GM04503 (cell line): ENCODE data around the gene PRPH.
"Not testable (repeated sequence)": the region's sequence is repeated elsewhere in the genome, so short reads cannot be mapped to it uniquely, and the experiment has no call there.

Source experiments
- DNase-seq: peaks from one replicate; pipeline ENCODE4 v3.0.0-alpha.2; 2012; ENCODE audit warnings: low read depth

Gene PRPH

GRCh38 chr12:49301760-49302159 lies 6.8 kb downstream of the PRPH start:
- DNase-seq = no peak

DNA sequence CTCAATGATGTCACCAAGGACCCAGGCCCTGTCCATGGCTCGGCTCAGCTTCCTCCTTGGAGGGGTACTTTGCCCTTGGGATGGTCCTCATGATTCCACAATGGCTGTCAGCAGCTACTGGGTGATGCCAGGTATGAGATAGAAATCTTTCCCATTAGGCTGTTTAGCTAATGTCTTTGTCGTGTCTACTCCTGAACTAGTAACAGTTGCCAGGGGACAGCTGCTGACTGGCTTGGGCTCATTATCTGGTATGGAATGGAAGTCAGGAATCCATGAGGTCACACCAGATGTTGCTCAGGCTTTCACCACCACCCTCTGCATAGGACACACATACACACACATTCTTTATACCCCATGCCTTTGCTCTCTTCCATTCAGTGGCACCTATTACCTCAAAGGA lies 9.2 kb downstream of the PRPH start:
- DNase-seq = peak; percentile 66

- DNase-seq = no peak
Observed at GRCh38 chr12:49305762-49306510, 11.0 kb downstream of the PRPH start.

DNA sequence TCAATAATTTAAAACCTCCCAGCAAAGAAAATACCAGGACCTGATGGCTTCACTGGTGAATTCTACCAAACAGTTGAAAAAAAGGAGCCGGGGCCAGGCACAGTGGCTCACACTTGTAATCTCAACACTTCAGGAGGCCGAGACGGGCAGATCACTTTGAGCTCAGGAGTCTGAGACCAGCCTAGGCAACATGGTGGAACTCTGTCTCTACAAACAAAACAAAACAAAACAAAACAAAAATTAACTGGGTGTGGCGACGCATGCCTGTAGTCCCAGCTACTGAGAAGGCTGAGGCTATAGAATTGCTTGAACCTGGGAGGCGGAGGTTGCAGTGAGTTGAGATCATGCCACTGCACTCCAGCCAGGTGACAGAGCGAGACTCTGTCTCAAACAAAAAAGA lies 14.4 kb downstream of the PRPH start:
- no peak for DNase-seq

- not testable (repeated sequence) for DNase-seq
Observed at GRCh38 chr12:49310451-49311000, 15.6 kb downstream of the PRPH start.

- DNase-seq = no peak
Observed at GRCh38 chr12:49314811-49315210, 19.9 kb downstream of the PRPH start.

- DNase-seq = not testable (repeated sequence)
Observed at GRCh38 chr12:49317118-49317517, 22.2 kb downstream of the PRPH start.

- DNase-seq = not testable (repeated sequence)
Observed at GRCh38 chr12:49320411-49321103, 25.6 kb downstream of the PRPH start.

DNA sequence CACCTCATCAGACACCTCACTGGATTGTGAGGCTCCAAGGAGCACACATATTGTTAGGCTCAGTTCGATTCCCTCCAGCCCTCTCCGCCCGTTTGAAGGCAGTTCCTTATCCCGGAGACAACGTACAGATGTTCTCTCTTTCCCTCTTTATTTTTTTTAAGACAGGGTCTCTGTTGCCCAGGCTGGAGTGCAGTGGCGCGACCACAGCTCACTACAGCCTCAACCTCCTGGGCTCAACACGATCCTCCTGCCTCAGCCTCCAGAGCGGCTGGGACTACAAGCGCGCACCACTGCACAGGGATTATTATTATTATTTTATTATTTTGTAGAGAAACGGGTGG lies 27.4 kb downstream of the PRPH start:
- DNase-seq = no peak

- peak; percentile 94 for DNase-seq
Observed at GRCh38 chr12:49322708-49323523, 28.0 kb downstream of the PRPH start, which contains the start of gene TROAP. Gene TROAP, plus strand, starts transcription at chr12:49323255. Its CDS starts 354 bp downstream, at chr12:49323609.

DNA sequence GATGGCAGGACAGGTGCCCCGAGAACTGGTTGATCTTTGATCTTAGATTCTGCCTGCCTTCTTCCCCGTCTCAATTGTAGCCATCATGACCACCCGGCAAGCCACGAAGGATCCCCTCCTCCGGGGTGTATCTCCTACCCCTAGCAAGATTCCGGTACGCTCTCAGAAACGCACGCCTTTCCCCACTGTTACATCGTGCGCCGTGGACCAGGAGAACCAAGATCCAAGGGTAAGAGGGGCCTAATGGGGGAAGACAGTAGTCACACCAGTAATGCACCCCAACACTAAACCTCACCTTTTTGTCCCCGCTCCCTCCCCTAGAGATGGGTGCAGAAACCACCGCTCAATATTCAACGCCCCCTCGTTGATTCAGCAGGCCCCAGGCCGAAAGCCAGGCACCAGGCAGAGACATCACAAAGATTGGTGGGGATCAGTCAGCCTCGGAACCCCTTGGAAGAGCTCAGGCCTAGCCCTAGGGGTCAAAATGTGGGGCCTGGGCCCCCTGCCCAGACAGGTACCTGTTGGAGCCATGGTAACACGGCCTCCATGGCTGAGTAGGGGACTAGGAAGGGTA lies 28.7 kb downstream of the PRPH start:
- DNase-seq = no peak

- DNase-seq = no peak
Observed at GRCh38 chr12:49325606-49326005, 30.7 kb downstream of the PRPH start.

GRCh38 chr12:49327368-49327767 lies 32.4 kb downstream of the PRPH start:
- no peak for DNase-seq

DNA sequence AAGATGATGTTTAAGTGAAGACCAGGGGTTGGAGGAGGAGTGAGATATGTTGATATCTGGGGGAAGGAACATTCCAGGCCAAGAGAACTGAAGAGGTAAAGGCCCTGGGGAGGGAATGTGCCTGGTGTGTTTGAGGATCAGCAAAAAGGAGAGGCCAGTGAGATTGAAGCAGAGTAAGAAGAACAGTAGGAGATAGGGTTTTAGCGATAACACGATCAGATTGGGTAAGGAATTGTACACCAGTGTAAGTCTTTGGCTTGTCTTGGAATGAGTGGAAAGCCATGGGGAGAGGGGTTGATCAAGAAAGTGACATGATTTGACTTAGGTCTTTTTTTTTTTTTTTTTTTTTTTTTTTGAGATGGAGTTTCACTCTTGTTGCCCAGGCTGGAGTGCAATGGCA lies 32.9 kb downstream of the PRPH start:
- DNase-seq = no peak

GRCh38 chr12:49328816-49329215 lies 33.9 kb downstream of the PRPH start:
- no peak for DNase-seq

DNA sequence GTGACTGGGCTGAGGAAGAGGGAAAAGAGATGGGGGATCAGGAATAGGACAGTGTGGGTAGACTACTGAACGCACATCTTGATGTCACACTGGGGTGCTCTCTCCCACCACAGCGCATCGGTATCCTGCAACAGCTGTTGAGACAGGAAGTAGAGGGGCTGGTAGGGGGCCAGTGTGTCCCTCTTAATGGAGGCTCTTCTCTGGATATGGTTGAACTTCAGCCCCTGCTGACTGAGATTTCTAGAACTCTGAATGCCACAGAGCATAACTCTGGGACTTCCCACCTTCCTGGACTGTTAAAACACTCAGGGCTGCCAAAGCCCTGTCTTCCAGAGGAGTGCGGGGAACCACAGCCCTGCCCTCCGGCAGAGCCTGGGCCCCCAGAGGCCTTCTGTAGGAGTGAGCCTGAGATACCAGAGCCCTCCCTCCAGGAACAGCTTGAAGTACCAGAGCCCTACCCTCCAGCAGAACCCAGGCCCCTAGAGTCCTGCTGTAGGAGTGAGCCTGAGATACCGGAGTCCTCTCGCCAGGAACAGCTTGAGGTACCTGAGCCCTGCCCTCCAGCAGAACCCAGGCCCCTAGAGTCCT lies 35.2 kb downstream of the PRPH start:
- no peak for DNase-seq

DNA sequence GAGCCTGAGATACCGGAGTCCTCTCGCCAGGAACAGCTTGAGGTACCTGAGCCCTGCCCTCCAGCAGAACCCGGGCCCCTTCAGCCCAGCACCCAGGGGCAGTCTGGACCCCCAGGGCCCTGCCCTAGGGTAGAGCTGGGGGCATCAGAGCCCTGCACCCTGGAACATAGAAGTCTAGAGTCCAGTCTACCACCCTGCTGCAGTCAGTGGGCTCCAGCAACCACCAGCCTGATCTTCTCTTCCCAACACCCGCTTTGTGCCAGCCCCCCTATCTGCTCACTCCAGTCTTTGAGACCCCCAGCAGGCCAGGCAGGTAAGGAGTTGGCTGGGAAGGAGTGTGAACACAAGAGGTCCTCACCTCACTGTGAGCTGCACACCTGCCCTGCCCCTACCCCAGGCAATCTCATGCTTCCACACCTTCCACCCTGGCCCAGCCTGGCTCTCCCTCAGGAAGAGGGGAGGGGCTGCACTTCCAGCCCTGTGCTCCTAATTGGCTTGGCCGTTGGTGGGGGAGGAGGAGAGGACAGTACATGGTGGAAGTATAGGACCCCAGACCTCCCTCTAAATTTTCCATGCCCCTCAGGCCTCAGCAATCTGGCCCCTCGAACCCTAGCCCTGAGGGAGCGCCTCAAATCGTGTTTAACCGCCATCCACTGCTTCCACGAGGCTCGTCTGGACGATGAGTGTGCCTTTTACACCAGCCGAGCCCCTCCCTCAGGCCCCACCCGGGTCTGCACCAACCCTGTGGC lies 35.9 kb downstream of the PRPH start:
- DNase-seq = no peak

- no peak for DNase-seq
Observed at GRCh38 chr12:49331380-49332222, 36.7 kb downstream of the PRPH start.

GRCh38 chr12:49332441-49332861 lies 37.5 kb downstream of the PRPH start:
- DNase-seq = no peak

- DNase-seq = no peak
Observed at GRCh38 chr12:49332891-49333371, 38.0 kb downstream of the PRPH start.
